HUES6 (cell line): ENCODE results near the gene PDE11A.
"Not testable (repeated sequence)": the region's sequence is repeated elsewhere in the genome, so short reads cannot be mapped to it uniquely, and the experiment has no call there.

Experiments
- H3K27ac ChIP-seq: 2 replicates; pipeline ENCODE4 v1.7.0; 2013; ENCODE audit warnings: low read depth, mild to moderate bottlenecking, low read length, inconsistent platforms
- H3K27me3 ChIP-seq: 2 replicates; pipeline ENCODE4 v1.6.1; 2013; ENCODE audit warnings: low read length; ENCODE audit not compliant: control insufficient read depth, insufficient read depth
- H3K36me3 ChIP-seq: 2 replicates; pipeline ENCODE4 v1.6.1; 2013; ENCODE audit warnings: low read length; ENCODE audit not compliant: control insufficient read depth, insufficient read depth
- H3K4me1 ChIP-seq: 2 replicates; pipeline ENCODE4 v1.6.1; 2013; ENCODE audit warnings: low read length; ENCODE audit not compliant: control insufficient read depth, insufficient read depth
- H3K4me3 ChIP-seq: 2 replicates; pipeline ENCODE4 v1.5.1; 2013; ENCODE audit warnings: low read depth, low read length
- H3K9ac ChIP-seq: one replicate; pipeline ENCODE4 v1.6.1; 2013; ENCODE audit warnings: mild to moderate bottlenecking, low read length
- H3K9me3 ChIP-seq: 2 replicates; pipeline ENCODE4 v1.6.1; 2013; ENCODE audit warnings: low read depth, low read length; ENCODE audit not compliant: control insufficient read depth, insufficient read depth

Gene PDE11A

DNA sequence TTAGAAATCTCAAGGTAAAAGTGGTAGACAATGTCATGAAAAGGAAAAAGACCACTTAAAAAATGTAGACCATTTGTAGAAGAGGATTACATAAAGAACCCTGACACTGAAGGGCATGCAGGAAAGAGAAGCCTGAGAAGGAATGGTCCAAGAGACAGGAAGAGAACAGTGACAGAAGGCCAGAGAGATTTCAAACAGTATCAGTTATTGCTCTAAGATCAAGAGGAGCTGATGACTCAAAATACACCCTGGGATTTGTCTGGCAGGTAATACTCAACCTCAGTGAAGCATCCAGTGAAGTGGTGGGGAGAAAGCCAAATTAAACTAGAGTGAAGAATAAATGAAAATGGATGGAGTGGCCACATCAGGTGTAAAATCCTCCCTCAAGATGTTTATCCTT, 100.5 kb downstream of the PDE11A start:
- no peaks in the 10 kb centered on the region for H3K36me3 ChIP-seq
- H3K4me3 ChIP-seq = no peak overlapping the region
- peaks cover 5% of the 10 kb centered on the region for H3K4me1 ChIP-seq
- H3K9ac ChIP-seq = no peak overlapping the region
- peaks cover 9% of the 10 kb centered on the region; the same call in 1 of the 2 replicates for H3K9me3 ChIP-seq
- H3K27me3 ChIP-seq = no peaks in the 10 kb centered on the region
- H3K27ac ChIP-seq = no peak overlapping the region

DNA sequence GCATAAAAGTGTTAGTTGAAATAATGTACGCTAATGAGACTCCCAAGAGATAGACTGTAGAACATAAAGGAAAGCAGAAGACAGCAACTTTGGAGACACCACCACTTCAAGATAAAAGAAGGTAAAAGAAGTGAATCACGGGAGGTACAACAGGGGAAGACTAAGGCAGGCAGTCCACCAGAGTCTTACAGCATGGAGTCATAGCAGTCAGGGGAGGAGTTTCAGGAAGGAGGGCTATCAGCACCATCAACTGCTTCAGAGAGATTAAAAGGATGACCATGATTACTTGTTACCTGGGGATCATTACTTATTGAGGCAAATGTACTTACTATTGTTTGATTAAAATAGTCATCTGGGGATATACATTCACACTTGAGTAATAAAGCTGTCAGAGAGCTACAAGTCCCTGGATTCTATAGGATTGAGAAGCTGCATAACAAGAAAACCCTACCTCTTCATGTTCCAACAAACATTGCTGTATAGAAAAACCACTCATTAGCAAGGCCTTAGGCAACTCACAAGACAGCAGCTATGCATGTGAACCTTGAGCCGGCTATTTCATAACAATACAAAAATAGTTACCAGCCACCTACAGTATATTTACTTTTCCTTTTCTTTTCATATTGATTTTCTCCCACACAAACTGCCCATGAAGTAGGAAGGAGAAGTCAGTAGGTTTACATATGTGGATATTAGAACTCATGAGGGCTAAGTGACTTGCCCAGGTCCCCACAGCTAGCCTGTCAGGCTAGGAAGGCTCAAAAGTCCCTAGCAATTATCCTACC, 101.7 kb downstream of the PDE11A start:
- Histone ChIP-seq H3K36me3 (no peaks in the 10 kb centered on the region), H3K4me1 (peaks cover 5% of the 10 kb centered on the region), H3K9me3 (peaks cover 9% of the 10 kb centered on the region; the same call in 1 of the 2 replicates), H3K27ac (no peak overlapping the region), H3K4me3 (no peak overlapping the region), H3K9ac (no peak overlapping the region), H3K27me3 (no peaks in the 10 kb centered on the region)

- H3K36me3 ChIP-seq = no peaks in the 10 kb centered on the region
- no peak overlapping the region for H3K9ac ChIP-seq
- no peaks in the 10 kb centered on the region for H3K27me3 ChIP-seq
- H3K27ac ChIP-seq = no peak overlapping the region
- no peaks in the 10 kb centered on the region for H3K9me3 ChIP-seq
- H3K4me3 ChIP-seq = no peak overlapping the region
- H3K4me1 ChIP-seq = no peaks in the 10 kb centered on the region
These were observed 107.7 kb downstream of the PDE11A start for GRCh38 chr2:177964892-177965291.

DNA sequence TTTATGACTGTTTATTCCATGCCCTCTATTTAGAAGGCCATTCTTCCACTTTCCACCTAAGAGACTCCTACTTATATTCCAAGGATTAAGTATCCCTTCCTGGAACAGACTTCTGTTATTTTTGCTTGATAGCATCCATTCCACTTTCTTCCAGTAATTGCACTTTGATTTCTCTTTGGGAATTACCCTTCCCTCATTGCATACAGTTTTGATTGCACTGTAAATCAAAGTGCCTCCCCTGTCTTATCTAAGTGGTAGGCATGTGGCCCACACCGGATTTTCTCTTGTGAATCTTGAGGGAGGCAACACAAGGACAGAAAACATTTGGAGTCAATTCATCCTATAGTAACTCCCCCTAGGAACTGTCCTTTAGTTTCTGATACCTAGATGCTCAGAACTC, 120.4 kb downstream of the PDE11A start:
- Histone ChIP-seq H3K4me1 (no peaks in the 10 kb centered on the region), H3K27ac (no peak overlapping the region), H3K4me3 (no peak overlapping the region)

GRCh38 chr2:177947598-177947997, 125.0 kb downstream of the PDE11A start:
- not testable (repeated sequence) for H3K4me1 ChIP-seq, H3K4me3 ChIP-seq, H3K27ac ChIP-seq, H3K36me3 ChIP-seq, H3K9ac ChIP-seq, H3K9me3 ChIP-seq, H3K27me3 ChIP-seq

More for the DNA sequence above, 120.4 kb downstream of the PDE11A start:
- no peaks in the 10 kb centered on the region for H3K9me3 ChIP-seq
- no peak overlapping the region for H3K9ac ChIP-seq
- no peaks in the 10 kb centered on the region for H3K36me3 ChIP-seq
- H3K27me3 ChIP-seq = no peaks in the 10 kb centered on the region

DNA sequence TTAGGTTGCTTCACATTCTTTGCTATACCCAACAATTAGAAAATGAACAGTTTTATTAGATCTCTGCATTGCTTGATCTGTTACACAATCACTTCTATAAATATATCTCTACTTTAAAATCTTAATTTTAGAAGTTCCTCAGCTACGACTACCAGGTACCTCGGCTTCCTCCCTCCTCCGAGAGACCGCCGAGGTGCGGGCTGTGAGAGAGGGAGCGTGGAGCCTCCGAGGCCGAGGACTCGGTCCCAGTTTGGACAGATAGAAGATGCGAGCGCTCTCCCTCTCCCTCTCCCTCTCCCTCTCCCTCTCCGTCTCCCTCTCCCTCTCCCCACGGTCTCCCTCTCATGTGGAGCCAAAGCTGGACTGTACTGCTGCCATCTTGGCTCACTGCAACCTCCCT, 128.0 kb downstream of the PDE11A start:
- H3K4me1 ChIP-seq, H3K27me3 ChIP-seq, H3K4me3 ChIP-seq, H3K9me3 ChIP-seq, H3K36me3 ChIP-seq, H3K9ac ChIP-seq, H3K27ac ChIP-seq: not testable (repeated sequence)

DNA sequence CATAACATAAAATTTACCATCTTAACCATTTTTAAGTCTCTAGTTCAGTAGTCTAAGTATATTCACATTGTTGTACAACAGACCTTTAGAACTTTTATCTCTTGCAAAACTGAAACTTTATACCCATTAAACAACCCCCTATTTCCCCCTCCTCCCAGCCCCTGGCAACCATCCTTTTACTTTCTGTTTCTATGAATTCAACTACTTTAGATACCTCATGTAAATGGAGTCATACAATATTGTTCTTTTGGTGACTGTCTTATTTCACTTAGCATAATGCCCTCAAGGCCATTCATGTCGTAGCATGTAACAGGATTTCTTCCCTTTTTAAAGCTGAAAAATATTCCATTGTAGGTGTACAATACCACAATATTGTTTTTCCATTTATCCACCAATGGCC, 129.8 kb downstream of the PDE11A start:
- Histone ChIP-seq H3K27ac (no peak overlapping the region), H3K4me1 (no peaks in the 10 kb centered on the region), H3K27me3 (no peaks in the 10 kb centered on the region), H3K36me3 (no peaks in the 10 kb centered on the region), H3K9me3 (peaks cover 3% of the 10 kb centered on the region; the same call in 1 of the 2 replicates), H3K9ac (no peak overlapping the region), H3K4me3 (no peak overlapping the region)

DNA sequence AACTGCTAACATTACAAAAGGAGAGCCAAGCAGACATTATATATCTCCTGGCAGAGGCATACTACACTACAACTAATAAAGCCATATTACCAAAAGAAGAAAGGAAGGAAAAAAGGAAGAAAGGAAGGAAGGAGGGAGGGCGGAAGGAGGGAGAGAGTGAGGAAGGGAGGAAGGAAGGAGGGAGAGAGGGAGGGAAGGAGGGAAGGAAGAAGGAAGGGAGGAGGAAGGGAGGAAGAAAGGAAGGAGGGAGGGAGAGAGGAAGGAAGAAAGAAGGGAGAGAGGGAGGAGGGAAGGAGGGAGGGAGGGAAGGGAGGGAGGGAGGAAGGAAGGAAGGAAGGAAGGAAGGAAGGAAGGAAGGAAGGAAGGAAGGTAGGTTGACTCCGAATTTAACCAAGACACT, 133.4 kb downstream of the PDE11A start:
- Histone ChIP-seq H3K27me3 (no peaks in the 10 kb centered on the region), H3K4me1 (no peaks in the 10 kb centered on the region), H3K36me3 (no peaks in the 10 kb centered on the region), H3K4me3 (no peak overlapping the region), H3K9me3 (peaks cover 3% of the 10 kb centered on the region; the same call in 1 of the 2 replicates), H3K27ac (no peak overlapping the region), H3K9ac (no peak overlapping the region)

- H3K4me1 ChIP-seq = no peaks in the 10 kb centered on the region
- no peaks in the 10 kb centered on the region for H3K36me3 ChIP-seq
- H3K27me3 ChIP-seq = no peaks in the 10 kb centered on the region
- no peak overlapping the region for H3K9ac ChIP-seq
- 0 out of 2 replicates have a peak, but pooled peaks cover 2% of the 10 kb centered on the region for H3K9me3 ChIP-seq
- no peak overlapping the region for H3K4me3 ChIP-seq
- H3K27ac ChIP-seq = no peak overlapping the region
These were observed 141.7 kb downstream of the PDE11A start for GRCh38 chr2:177930916-177931315.

- Histone ChIP-seq H3K27ac (no peak overlapping the region), H3K9ac (no peak overlapping the region), H3K27me3 (no peaks in the 10 kb centered on the region)
These were observed 142.7 kb downstream of the PDE11A start for GRCh38 chr2:177929662-177930522.

GRCh38 chr2:177923323-177923722, 149.3 kb downstream of the PDE11A start:
- no peak overlapping the region for H3K27ac ChIP-seq
- no peaks in the 10 kb centered on the region for H3K9me3 ChIP-seq
- H3K9ac ChIP-seq = no peak overlapping the region
- no peak overlapping the region for H3K4me3 ChIP-seq
- no peaks in the 10 kb centered on the region for H3K27me3 ChIP-seq
- no peaks in the 10 kb centered on the region for H3K36me3 ChIP-seq
- no peaks in the 10 kb centered on the region for H3K4me1 ChIP-seq

More at GRCh38 chr2:177929662-177930522, 142.7 kb downstream of the PDE11A start:
- Histone ChIP-seq H3K9me3 (0 out of 2 replicates have a peak, but pooled peaks cover 2% of the 10 kb centered on the region), H3K4me1 (no peaks in the 10 kb centered on the region), H3K4me3 (no peak overlapping the region), H3K36me3 (no peaks in the 10 kb centered on the region)
